ENCODE data around the gene PLA2G2E.

- TF ChIP-seq CTCF (conservative IDR thresholded peaks at IDR 0.05 in 1 of 2, IDR thresholded peaks at IDR 0.05 in 1 of 2; ENCODE audit: extremely low read depth in 1 of 2, insufficient read depth in 1 of 2, low read depth in 1 of 2, low read length in 2 of 2) = no peak
- no peak for TF ChIP-seq EZH2 (IDR thresholded peaks at IDR 0.05; ENCODE audit: borderline replicate concordance, low read length)
Observed at GRCh38 chr1:19877181-19877750, 46.2 kb downstream of the PLA2G2E start.

All from mammary epithelial cell (primary cell).